ENCODE measurements around the gene SIGLEC7. TPM values are rescaled to one million over a fixed set of nuclear protein-coding genes. Genes with fewer than 3 reads are reported as not detected.

The SIGLEC7 gene
- total RNA-seq, 1 donor from 2014 or later = not detected

- H3K27ac Mint-ChIP-seq (ENCODE audit: unreplicated experiment) = no peak overlapping the region
- no peaks in the 10 kb centered on the region for H3K79me2 ChIP-seq (ENCODE audit: insufficient read depth, low read length)
- H3K4me3 ChIP-seq (ENCODE audit: insufficient read depth, low read depth, low read length) = no peak overlapping the region
- no peak for FAIRE-seq
- H3K9me3 Mint-ChIP-seq (ENCODE audit: unreplicated experiment) = peaks cover 1% of the 10 kb centered on the region
- H3K4me2 ChIP-seq (ENCODE audit: low read length) = no peak overlapping the region
- H3K4me1 Mint-ChIP-seq (ENCODE audit: low read depth, unreplicated experiment) = peaks cover 2% of the 10 kb centered on the region
- no peak for DNase-seq (ENCODE audit: low read depth)
- H3K9ac ChIP-seq (ENCODE audit: low read length) = no peak overlapping the region
- no peaks in the 10 kb centered on the region for H4K20me1 ChIP-seq (ENCODE audit: insufficient read depth, low read length)
- no peaks in the 10 kb centered on the region for H3K36me3 Mint-ChIP-seq (ENCODE audit: low read depth, unreplicated experiment)
- H3K27me3 ChIP-seq (ENCODE audit: insufficient read depth, low read length) = no peaks in the 10 kb centered on the region
- H3K9me3 ChIP-seq (ENCODE audit: insufficient read depth, low read depth, low read length) = no peaks in the 10 kb centered on the region
- TF ChIP-seq CTCF (IDR thresholded peaks at IDR 0.05; ENCODE audit: insufficient read depth, low read depth, low read length) (no peak), EZH2 (IDR thresholded peaks at IDR 0.05; ENCODE audit: insufficient read depth, low read length) (no peak)
- H3K36me3 ChIP-seq (ENCODE audit: insufficient read depth, low read length) = no peaks in the 10 kb centered on the region
- peaks cover 21% of the 10 kb centered on the region for H3K27me3 Mint-ChIP-seq (ENCODE audit: low read depth, unreplicated experiment)
- H3K27ac ChIP-seq (ENCODE audit: low read depth, low read length) = no peak overlapping the region
- H3K4me1 ChIP-seq (ENCODE audit: insufficient read depth, low read length) = no peaks in the 10 kb centered on the region
- H2AFZ ChIP-seq (ENCODE audit: low read depth, low read length) = no peak overlapping the region
- no peak overlapping the region for H3K4me3 Mint-ChIP-seq (ENCODE audit: unreplicated experiment)
These were observed 16.6 kb upstream of the SIGLEC7 start for GRCh38 chr19:51125421-51126075.

GRCh38 chr19:51127032-51127431, 15.1 kb upstream of the SIGLEC7 start:
- Mint-ChIP-seq H3K36me3 (ENCODE audit: low read depth, unreplicated experiment) (no peaks in the 10 kb centered on the region), H3K4me1 (ENCODE audit: low read depth, unreplicated experiment) (peaks cover 2% of the 10 kb centered on the region), H3K27me3 (ENCODE audit: low read depth, unreplicated experiment) (peaks cover 24% of the 10 kb centered on the region), H3K27ac (ENCODE audit: unreplicated experiment) (no peak overlapping the region), H3K4me3 (ENCODE audit: unreplicated experiment) (no peak overlapping the region), H3K9me3 (ENCODE audit: unreplicated experiment) (peaks cover 1% of the 10 kb centered on the region)
- Histone ChIP-seq H3K9ac (ENCODE audit: low read length) (no peak overlapping the region), H3K36me3 (ENCODE audit: insufficient read depth, low read length) (no peaks in the 10 kb centered on the region), H3K4me3 (ENCODE audit: insufficient read depth, low read depth, low read length) (no peak overlapping the region), H4K20me1 (ENCODE audit: insufficient read depth, low read length) (no peaks in the 10 kb centered on the region), H2AFZ (ENCODE audit: low read depth, low read length) (no peak overlapping the region), H3K27me3 (ENCODE audit: insufficient read depth, low read length) (no peaks in the 10 kb centered on the region), H3K9me3 (ENCODE audit: insufficient read depth, low read depth, low read length) (no peaks in the 10 kb centered on the region), H3K79me2 (ENCODE audit: insufficient read depth, low read length) (no peaks in the 10 kb centered on the region), H3K4me2 (ENCODE audit: low read length) (no peak overlapping the region), H3K27ac (ENCODE audit: low read depth, low read length) (no peak overlapping the region), H3K4me1 (ENCODE audit: insufficient read depth, low read length) (no peaks in the 10 kb centered on the region)
- DNase-seq (ENCODE audit: low read depth) (no peak), FAIRE-seq (no peak)
- TF ChIP-seq CTCF (IDR thresholded peaks at IDR 0.05; ENCODE audit: insufficient read depth, low read depth, low read length) = no peak
- no peak for TF ChIP-seq EZH2 (IDR thresholded peaks at IDR 0.05; ENCODE audit: insufficient read depth, low read length)

- Histone ChIP-seq H3K27me3 (ENCODE audit: insufficient read depth, low read length) (no peaks in the 10 kb centered on the region), H3K9me3 (ENCODE audit: insufficient read depth, low read depth, low read length) (no peaks in the 10 kb centered on the region), H3K36me3 (ENCODE audit: insufficient read depth, low read length) (no peaks in the 10 kb centered on the region), H3K27ac (ENCODE audit: low read depth, low read length) (no peak overlapping the region), H3K9ac (ENCODE audit: low read length) (no peak overlapping the region), H3K4me2 (ENCODE audit: low read length) (no peak overlapping the region), H2AFZ (ENCODE audit: low read depth, low read length) (no peak overlapping the region), H3K79me2 (ENCODE audit: insufficient read depth, low read length) (no peaks in the 10 kb centered on the region), H3K4me1 (ENCODE audit: insufficient read depth, low read length) (no peaks in the 10 kb centered on the region), H4K20me1 (ENCODE audit: insufficient read depth, low read length) (no peaks in the 10 kb centered on the region), H3K4me3 (ENCODE audit: insufficient read depth, low read depth, low read length) (no peak overlapping the region)
- no peak overlapping the region for H3K27ac Mint-ChIP-seq (ENCODE audit: unreplicated experiment)
- no peak overlapping the region for H3K4me3 Mint-ChIP-seq (ENCODE audit: unreplicated experiment)
- peaks cover 24% of the 10 kb centered on the region for H3K27me3 Mint-ChIP-seq (ENCODE audit: low read depth, unreplicated experiment)
- peaks cover 1% of the 10 kb centered on the region for H3K9me3 Mint-ChIP-seq (ENCODE audit: unreplicated experiment)
- no peak for DNase-seq (ENCODE audit: low read depth)
- H3K4me1 Mint-ChIP-seq (ENCODE audit: low read depth, unreplicated experiment) = no peaks in the 10 kb centered on the region
- no peak for FAIRE-seq
- TF ChIP-seq CTCF (IDR thresholded peaks at IDR 0.05; ENCODE audit: insufficient read depth, low read depth, low read length) (no peak), EZH2 (IDR thresholded peaks at IDR 0.05; ENCODE audit: insufficient read depth, low read length) (no peak)
- H3K36me3 Mint-ChIP-seq (ENCODE audit: low read depth, unreplicated experiment) = no peaks in the 10 kb centered on the region
These were observed 14.3 kb upstream of the SIGLEC7 start for GRCh38 chr19:51127755-51128154.

Data from astrocyte (in vitro differentiated cells and primary cell).